ENCODE results near the gene ICOSLG.
"Not testable (repeated sequence)": the region's sequence is repeated elsewhere in the genome, so short reads cannot be mapped to it uniquely, and the experiment has no call there.

DNA sequence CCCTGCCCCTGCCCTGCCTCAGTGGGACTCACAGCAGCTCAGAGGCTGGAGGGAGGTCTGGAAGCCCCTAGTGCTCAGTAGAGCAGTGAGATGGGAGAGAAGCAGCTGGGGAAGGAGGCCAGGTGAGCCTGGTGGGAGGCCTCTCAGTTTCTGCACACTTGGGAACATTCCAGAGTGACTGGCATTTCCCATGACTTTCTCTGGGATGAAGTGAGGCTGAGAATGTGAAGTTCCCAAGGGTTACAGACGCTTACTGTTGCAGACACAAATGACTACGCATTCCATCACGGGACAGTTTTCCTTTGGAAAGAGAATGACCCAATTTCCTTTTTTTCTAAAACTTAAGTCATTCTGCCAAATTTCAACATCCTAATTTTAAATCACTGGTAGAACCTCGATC, 59.2 kb downstream of the ICOSLG start:
- TF ChIP-seq, protein P1, sequence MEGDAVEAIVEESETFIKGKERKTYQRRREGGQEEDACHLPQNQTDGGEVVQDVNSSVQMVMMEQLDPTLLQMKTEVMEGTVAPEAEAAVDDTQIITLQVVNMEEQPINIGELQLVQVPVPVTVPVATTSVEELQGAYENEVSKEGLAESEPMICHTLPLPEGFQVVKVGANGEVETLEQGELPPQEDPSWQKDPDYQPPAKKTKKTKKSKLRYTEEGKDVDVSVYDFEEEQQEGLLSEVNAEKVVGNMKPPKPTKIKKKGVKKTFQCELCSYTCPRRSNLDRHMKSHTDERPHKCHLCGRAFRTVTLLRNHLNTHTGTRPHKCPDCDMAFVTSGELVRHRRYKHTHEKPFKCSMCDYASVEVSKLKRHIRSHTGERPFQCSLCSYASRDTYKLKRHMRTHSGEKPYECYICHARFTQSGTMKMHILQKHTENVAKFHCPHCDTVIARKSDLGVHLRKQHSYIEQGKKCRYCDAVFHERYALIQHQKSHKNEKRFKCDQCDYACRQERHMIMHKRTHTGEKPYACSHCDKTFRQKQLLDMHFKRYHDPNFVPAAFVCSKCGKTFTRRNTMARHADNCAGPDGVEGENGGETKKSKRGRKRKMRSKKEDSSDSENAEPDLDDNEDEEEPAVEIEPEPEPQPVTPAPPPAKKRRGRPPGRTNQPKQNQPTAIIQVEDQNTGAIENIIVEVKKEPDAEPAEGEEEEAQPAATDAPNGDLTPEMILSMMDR (IDR thresholded peaks at IDR 0.05; ENCODE audit: low read depth, low read length), result not testable (repeated sequence)
- TF ChIP-seq EZH2phosphoT487 (IDR thresholded peaks at IDR 0.05; ENCODE audit: low read depth), result not testable (repeated sequence)

Data from OCI-LY3 (cell line).